GM21423 (cell line): ENCODE results near the gene KDM4B.

Experiments used
- ATAC-seq: cut with Tn5 transposase; IDR thresholded peaks from one replicate; pipeline ENCODE4 v1.9.1; 2021; ENCODE audit warnings: mild to moderate bottlenecking, moderate library complexity; ENCODE audit not compliant: unreplicated experiment

Gene KDM4B

DNA sequence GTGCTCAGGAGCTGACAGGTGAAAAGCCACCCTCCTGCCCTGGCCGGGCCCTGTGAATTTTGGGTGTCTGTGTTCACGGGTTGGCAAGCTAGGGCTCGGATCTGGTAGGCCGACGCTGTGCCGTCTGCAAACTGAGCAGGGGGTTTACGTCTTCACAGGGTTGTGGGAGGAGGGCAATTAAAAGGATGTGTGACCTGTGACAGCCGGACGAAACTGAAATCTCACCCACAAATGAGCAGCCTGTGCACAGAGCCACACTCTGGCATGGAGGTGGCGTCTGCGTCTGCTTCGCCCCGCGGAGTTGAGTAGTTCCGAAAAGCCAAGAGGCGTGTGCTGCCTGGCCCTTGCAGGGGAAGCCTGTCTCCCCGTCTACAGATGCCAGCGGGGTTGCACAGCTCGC, 117.3 kb downstream of the KDM4B start:
- ATAC-seq, result no peak

DNA sequence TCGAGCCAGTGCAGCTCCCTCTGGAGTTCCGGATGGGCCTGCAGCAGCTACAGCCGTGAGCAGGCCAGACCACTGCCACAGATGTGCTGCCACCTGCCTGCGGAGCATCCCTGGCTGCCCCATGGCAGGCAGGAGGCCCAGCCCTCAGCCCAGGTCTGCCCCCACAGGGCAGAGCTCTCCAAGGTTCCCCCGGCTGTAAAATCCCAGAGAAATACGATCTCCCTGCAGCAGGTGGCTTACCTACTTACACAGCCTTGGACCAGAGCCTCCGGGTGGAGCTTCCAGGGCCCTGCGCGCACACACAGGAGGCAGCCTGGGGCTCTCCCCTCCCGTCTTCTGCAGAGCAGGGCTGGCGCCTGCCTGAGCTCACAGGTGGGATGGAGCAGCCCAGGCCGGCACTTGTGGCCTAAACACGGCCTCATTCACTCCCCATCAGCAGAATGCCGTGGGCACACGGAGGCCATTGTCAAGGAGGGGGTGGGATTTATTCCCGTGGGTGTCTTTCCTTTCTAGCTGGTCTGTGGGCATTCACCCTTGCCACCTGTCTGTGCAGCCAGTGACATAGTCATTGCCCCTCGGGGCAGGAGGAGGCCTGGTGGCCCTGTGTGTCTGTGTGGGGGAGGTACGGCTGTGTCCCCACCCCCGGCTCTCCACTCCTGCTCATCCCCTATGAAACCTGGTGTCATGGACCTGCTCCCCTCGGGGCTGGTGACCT, 118.0 kb downstream of the KDM4B start:
- ATAC-seq, result no peak

DNA sequence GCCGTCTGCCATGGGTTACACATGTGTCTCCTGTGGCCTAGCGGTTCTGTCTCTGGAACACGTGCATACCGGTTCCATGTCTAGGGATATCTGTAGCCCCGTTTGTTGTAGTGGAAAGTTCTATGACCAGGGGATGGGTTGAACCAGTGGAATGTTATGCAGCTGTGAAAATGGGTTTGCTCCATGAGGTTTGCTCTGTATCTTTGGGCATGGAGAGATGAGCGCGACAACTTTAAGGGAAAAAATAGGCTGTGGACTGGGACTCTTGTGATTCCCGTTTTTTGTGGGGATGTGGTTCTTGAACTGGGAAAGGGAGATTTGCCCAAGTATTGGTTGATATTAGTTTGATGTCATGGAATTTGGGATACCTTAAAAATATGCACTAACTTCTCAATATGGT, 120.4 kb downstream of the KDM4B start:
- no peak for ATAC-seq

- no peak for ATAC-seq
Observed at GRCh38 chr19:5090465-5091017, 121.6 kb downstream of the KDM4B start.

DNA sequence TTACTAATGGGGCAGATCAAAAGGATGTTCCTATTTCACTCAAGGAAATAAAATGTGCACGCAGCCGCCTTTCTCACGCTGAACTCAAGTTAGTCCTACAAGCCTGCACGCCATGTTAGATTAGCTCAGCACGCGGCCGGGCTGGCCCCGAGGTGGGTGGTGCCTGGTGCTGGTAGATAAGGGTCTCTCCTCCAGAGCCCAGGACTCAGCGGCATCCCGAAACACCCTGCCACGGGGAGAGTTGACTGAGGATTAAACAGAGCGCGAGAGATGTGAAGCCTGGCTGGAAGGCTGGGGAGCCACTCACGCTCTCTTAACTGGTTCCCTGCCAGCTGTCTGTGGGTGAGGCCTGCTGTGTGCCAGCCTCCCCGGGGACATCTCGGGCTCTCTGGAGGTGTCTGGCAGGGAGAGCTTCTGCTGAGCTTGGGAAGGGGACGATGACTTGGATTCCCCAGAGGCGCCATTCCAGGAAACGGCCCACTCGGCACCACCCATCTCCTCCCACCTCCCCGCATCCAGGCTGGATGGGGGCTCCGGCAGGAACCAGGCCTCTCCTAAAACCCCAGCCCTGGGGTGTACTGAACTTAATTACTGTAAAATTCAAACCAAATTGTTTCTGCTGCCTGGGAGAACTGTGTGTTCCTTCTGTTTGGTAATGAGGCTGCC, 122.2 kb downstream of the KDM4B start:
- ATAC-seq, result no peak

- no peak for ATAC-seq
Observed at GRCh38 chr19:5091684-5092480, 123.0 kb downstream of the KDM4B start.

GRCh38 chr19:5092481-5092843, 123.5 kb downstream of the KDM4B start:
- no peak for ATAC-seq

- ATAC-seq, result no peak
Observed at GRCh38 chr19:5093297-5093928, 124.5 kb downstream of the KDM4B start.

GRCh38 chr19:5093948-5094718, 125.2 kb downstream of the KDM4B start:
- ATAC-seq, result no peak

GRCh38 chr19:5094768-5095567, 126.1 kb downstream of the KDM4B start:
- no peak for ATAC-seq

GRCh38 chr19:5095568-5095850, 126.6 kb downstream of the KDM4B start:
- no peak for ATAC-seq

DNA sequence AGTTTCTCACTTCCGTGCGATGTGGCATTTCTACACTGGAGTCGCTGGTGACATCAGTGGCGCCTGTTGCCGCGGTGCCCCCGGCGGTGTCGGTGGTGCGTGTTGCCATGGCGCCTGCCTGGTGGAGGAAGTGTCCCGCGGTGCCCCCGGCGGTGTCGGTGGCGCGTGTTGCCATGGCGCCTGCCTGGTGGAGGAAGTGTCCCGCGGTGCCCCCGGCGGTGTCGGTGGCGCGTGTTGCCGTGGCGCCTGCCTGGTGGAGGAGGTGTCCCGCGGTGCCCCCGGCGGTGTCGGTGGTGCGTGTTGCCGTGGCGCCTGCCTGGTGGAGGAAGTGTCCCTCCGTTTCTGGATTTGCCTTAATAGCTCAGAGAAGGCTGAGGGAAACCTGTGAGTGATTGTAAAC, 127.6 kb downstream of the KDM4B start:
- no peak for ATAC-seq

GRCh38 chr19:5097331-5097930, 128.5 kb downstream of the KDM4B start:
- ATAC-seq, result no peak

DNA sequence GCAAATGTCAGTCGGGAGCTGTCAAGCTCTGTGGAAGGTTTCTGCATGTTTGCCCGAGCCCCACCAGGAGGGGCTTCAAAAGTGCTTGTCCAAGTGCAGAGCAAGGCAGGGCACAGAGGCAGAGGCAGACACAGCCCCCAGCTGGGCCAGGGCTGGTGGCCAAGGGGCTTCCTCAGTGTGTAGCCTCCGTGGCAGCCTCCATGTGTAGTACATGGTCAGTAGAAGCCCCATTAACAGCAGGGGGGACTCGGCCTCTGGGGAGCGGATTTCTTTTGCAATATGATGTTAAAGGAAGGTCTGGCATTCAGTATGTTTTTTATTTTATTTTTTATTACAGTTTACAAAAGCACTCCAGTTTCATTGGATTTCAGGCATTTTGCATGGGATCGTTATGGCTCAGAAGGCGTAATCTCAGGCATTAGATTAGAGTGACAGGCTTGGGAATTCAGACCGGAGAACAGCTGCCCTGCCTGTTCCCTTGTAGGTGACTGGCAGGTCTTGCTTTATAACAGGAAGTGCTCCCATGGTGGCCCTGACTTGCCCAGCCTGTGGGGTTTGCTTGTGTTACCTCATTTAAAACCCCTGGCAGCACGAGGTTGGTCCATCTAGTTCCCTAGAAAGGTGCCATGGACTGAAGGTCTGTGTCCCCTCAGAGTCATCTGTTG, 129.2 kb downstream of the KDM4B start:
- ATAC-seq, result no peak

DNA sequence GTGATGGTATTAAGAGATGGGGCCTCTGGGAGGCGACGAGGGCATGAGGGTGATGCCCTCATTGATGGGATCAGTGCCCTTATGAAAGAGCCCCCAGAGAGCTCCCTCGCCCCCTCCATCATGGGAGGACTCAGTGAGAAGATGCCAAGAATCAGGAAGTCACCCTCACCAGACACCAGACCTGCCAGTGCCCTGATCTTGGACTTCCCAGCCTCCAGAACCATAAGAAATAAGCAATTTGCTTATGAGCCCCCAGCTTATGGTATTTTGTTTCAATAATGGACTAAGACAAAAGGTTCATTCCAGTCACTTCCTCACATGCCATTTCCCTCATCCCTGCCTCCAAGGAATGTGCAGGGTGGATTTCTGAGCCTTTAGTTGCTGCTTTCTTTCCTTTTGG, 129.7 kb downstream of the KDM4B start:
- ATAC-seq, result no peak

GRCh38 chr19:5099701-5100221, 130.8 kb downstream of the KDM4B start:
- ATAC-seq, result no peak

GRCh38 chr19:5101871-5102270, 133.0 kb downstream of the KDM4B start:
- no peak for ATAC-seq

GRCh38 chr19:5102520-5102919, 133.6 kb downstream of the KDM4B start:
- ATAC-seq, result no peak
